Effector memory CD8-positive, alpha-beta T cell (primary cell): ENCODE data around the gene NPTX1.

ENCODE experiments used
- ATAC-seq: fragments of 150-1000 bp; cut with Tn5 transposase; replicated peaks from 2 replicates; pipeline ENCODE4 v1.10.0; 2021; ENCODE audit warnings: mild to moderate bottlenecking, moderate library complexity
- DNase-seq, 3 experiments: peaks; one replicate each; pipeline ENCODE4 v3.0.0; 2021
- H3K27ac Mint-ChIP-seq, 2 donors: one replicate each; pipeline ENCODE4 v1.8.0; 2022; ENCODE audit warnings: mild to moderate bottlenecking in 2 of 2, mixed read lengths in 2 of 2, moderate library complexity in 2 of 2
- H3K27me3 Mint-ChIP-seq, 2 donors: one replicate each; pipeline ENCODE4 v1.8.0; 2022; ENCODE audit warnings: mixed read lengths in 2 of 2
- H3K36me3 Mint-ChIP-seq: one replicate; pipeline ENCODE4 v1.8.0; 2022; ENCODE audit warnings: mild to moderate bottlenecking, moderate library complexity, mixed read lengths; ENCODE audit not compliant: insufficient read depth
- H3K4me1 Mint-ChIP-seq, 2 donors: one replicate each; pipeline ENCODE4 v1.8.0; 2022; ENCODE audit warnings: low read depth in 2 of 2, mixed read lengths in 2 of 2
- H3K4me3 Mint-ChIP-seq, 2 donors: one replicate each; pipeline ENCODE4 v1.8.0; 2022; ENCODE audit warnings: mild to moderate bottlenecking in 2 of 2, mixed read lengths in 2 of 2, moderate library complexity in 2 of 2
- H3K9me3 Mint-ChIP-seq, 2 donors: one replicate each; pipeline ENCODE4 v1.8.0; 2022; ENCODE audit warnings: mixed read lengths in 2 of 2

Gene NPTX1

GRCh38 chr17:80445726-80446110, 30.7 kb downstream of the NPTX1 start:
- no peaks in the 10 kb centered on the region for H3K9me3 Mint-ChIP-seq
- peaks cover 29 to 71% of the 10 kb centered on the region in 2 donors for H3K27me3 Mint-ChIP-seq
- no peak for DNase-seq
- H3K4me3 Mint-ChIP-seq: no peak overlapping the region
- peaks cover 0 to 2% of the 10 kb centered on the region in 2 donors for H3K4me1 Mint-ChIP-seq
- peaks cover 7% of the 10 kb centered on the region for H3K36me3 Mint-ChIP-seq
- no peak overlapping the region for H3K27ac Mint-ChIP-seq
- ATAC-seq: no peak

- Mint-ChIP-seq H3K9me3 (no peaks in the 10 kb centered on the region), H3K36me3 (peaks cover 7% of the 10 kb centered on the region), H3K4me3 (no peak overlapping the region), H3K27ac (no peak overlapping the region), H3K27me3 (peaks cover 29 to 71% of the 10 kb centered on the region in 2 donors), H3K4me1 (peaks cover 0 to 2% of the 10 kb centered on the region in 2 donors)
- no peak for DNase-seq
- ATAC-seq: no peak
Measured at GRCh38 chr17:80445007-80445725, 31.2 kb downstream of the NPTX1 start.

- H3K4me1 Mint-ChIP-seq: peaks cover 0 to 2% of the 10 kb centered on the region in 2 donors
- H3K4me3 Mint-ChIP-seq: no peak overlapping the region
- DNase-seq (no peak), ATAC-seq (no peak)
- no peaks in the 10 kb centered on the region for H3K9me3 Mint-ChIP-seq
- no peak overlapping the region for H3K27ac Mint-ChIP-seq
- peaks cover 7% of the 10 kb centered on the region for H3K36me3 Mint-ChIP-seq
- H3K27me3 Mint-ChIP-seq: peaks cover 29 to 74% of the 10 kb centered on the region in 2 donors
Measured at GRCh38 chr17:80444644-80444979, 31.8 kb downstream of the NPTX1 start.

- no peak overlapping the region for H3K27ac Mint-ChIP-seq
- peaks cover 29 to 78% of the 10 kb centered on the region in 2 donors for H3K27me3 Mint-ChIP-seq
- DNase-seq (no peak), ATAC-seq (no peak)
- peaks cover 0 to 2% of the 10 kb centered on the region in 2 donors for H3K4me1 Mint-ChIP-seq
- H3K9me3 Mint-ChIP-seq: no peaks in the 10 kb centered on the region
- H3K36me3 Mint-ChIP-seq: peaks cover 4% of the 10 kb centered on the region
- no peak overlapping the region for H3K4me3 Mint-ChIP-seq
Measured at GRCh38 chr17:80443916-80444643, 32.3 kb downstream of the NPTX1 start.

GRCh38 chr17:80443498-80443897, 32.9 kb downstream of the NPTX1 start:
- Mint-ChIP-seq H3K9me3 (no peaks in the 10 kb centered on the region), H3K27me3 (peaks cover 29 to 72% of the 10 kb centered on the region in 2 donors)
- ATAC-seq: no peak

GRCh38 chr17:80442764-80443163, 33.6 kb downstream of the NPTX1 start:
- peaks cover 24 to 64% of the 10 kb centered on the region in 2 donors for H3K27me3 Mint-ChIP-seq
- peaks cover 4% of the 10 kb centered on the region for H3K36me3 Mint-ChIP-seq
- ATAC-seq: no peak
- no peaks in the 10 kb centered on the region for H3K9me3 Mint-ChIP-seq
- no peak overlapping the region for H3K27ac Mint-ChIP-seq
- H3K4me3 Mint-ChIP-seq: no peak overlapping the region
- DNase-seq: no peak
- peaks cover 0 to 2% of the 10 kb centered on the region in 2 donors for H3K4me1 Mint-ChIP-seq

More at GRCh38 chr17:80443498-80443897, 32.9 kb downstream of the NPTX1 start:
- DNase-seq: no peak
- Mint-ChIP-seq H3K4me1 (peaks cover 0 to 2% of the 10 kb centered on the region in 2 donors), H3K36me3 (peaks cover 4% of the 10 kb centered on the region), H3K27ac (no peak overlapping the region), H3K4me3 (no peak overlapping the region)

- DNase-seq: no peak
- no peak for ATAC-seq
- Mint-ChIP-seq H3K27me3 (peaks cover 24 to 62% of the 10 kb centered on the region in 2 donors), H3K9me3 (no peaks in the 10 kb centered on the region), H3K36me3 (peaks cover 4% of the 10 kb centered on the region), H3K4me3 (no peak overlapping the region), H3K4me1 (peaks cover 0 to 2% of the 10 kb centered on the region in 2 donors), H3K27ac (no peak overlapping the region)
Measured at GRCh38 chr17:80442323-80442659, 34.1 kb downstream of the NPTX1 start.

- Mint-ChIP-seq H3K4me3 (no peak overlapping the region), H3K4me1 (peaks cover 0 to 2% of the 10 kb centered on the region in 2 donors), H3K27me3 (peaks cover 21 to 57% of the 10 kb centered on the region in 2 donors), H3K27ac (no peak overlapping the region), H3K36me3 (peaks cover 4% of the 10 kb centered on the region), H3K9me3 (no peaks in the 10 kb centered on the region)
- DNase-seq (no peak), ATAC-seq (no peak)
Measured at GRCh38 chr17:80441598-80442322, 34.6 kb downstream of the NPTX1 start.

- Mint-ChIP-seq H3K4me3 (no peak overlapping the region), H3K27me3 (peaks cover 20 to 51% of the 10 kb centered on the region in 2 donors), H3K4me1 (peaks cover 0 to 2% of the 10 kb centered on the region in 2 donors), H3K27ac (no peak overlapping the region), H3K36me3 (peaks cover 4% of the 10 kb centered on the region), H3K9me3 (no peaks in the 10 kb centered on the region)
- ATAC-seq: peak; percentile 58
- peak; percentile 43 to 56 (median 51) for DNase-seq
Measured at GRCh38 chr17:80441133-80441578, 35.3 kb downstream of the NPTX1 start.

GRCh38 chr17:80439499-80439898, 36.9 kb downstream of the NPTX1 start:
- Mint-ChIP-seq H3K4me1 (peaks cover 0 to 2% of the 10 kb centered on the region in 2 donors), H3K27me3 (peaks cover 20 to 48% of the 10 kb centered on the region in 2 donors), H3K4me3 (no peak overlapping the region), H3K27ac (no peak overlapping the region), H3K9me3 (no peaks in the 10 kb centered on the region), H3K36me3 (peaks cover 4% of the 10 kb centered on the region)
- DNase-seq (no peak), ATAC-seq (no peak)

GRCh38 chr17:80438806-80439205, 37.6 kb downstream of the NPTX1 start:
- DNase-seq: no peak
- Mint-ChIP-seq H3K4me3 (no peak overlapping the region), H3K27me3 (peaks cover 20 to 46% of the 10 kb centered on the region in 2 donors), H3K4me1 (peaks cover 0 to 2% of the 10 kb centered on the region in 2 donors), H3K9me3 (no peaks in the 10 kb centered on the region), H3K27ac (no peak overlapping the region), H3K36me3 (peaks cover 4% of the 10 kb centered on the region)
- ATAC-seq: no peak

GRCh38 chr17:80437532-80437931, 38.9 kb downstream of the NPTX1 start:
- H3K4me1 Mint-ChIP-seq: peaks cover 0 to 2% of the 10 kb centered on the region in 2 donors
- peaks cover 4% of the 10 kb centered on the region for H3K36me3 Mint-ChIP-seq
- no peaks in the 10 kb centered on the region for H3K9me3 Mint-ChIP-seq
- H3K4me3 Mint-ChIP-seq: no peak overlapping the region
- ATAC-seq: no peak
- no peak for DNase-seq
- H3K27ac Mint-ChIP-seq: no peak overlapping the region
- H3K27me3 Mint-ChIP-seq: peaks cover 13 to 33% of the 10 kb centered on the region in 2 donors

- ATAC-seq: no peak
Measured at GRCh38 chr17:80433916-80434666, 42.3 kb downstream of the NPTX1 start.

More at GRCh38 chr17:80433916-80434666, 42.3 kb downstream of the NPTX1 start:
- H3K4me1 Mint-ChIP-seq: peaks cover 0 to 1% of the 10 kb centered on the region in 2 donors
- H3K27me3 Mint-ChIP-seq: no peaks in the 10 kb centered on the region
- H3K9me3 Mint-ChIP-seq: no peaks in the 10 kb centered on the region
- H3K27ac Mint-ChIP-seq: no peak overlapping the region
- H3K36me3 Mint-ChIP-seq: no peaks in the 10 kb centered on the region
- no peak for DNase-seq
- H3K4me3 Mint-ChIP-seq: no peak overlapping the region
